GM23248 (cell line): ENCODE results near the gene PDGFD. TPM values are rescaled to one million over a fixed set of nuclear protein-coding genes. Genes with fewer than 3 reads are reported as not detected.

Experiments
- DNase-seq: peaks from one replicate; pipeline ENCODE4 v3.0.0-alpha.2; 2015
- H2AFZ ChIP-seq: fragments of 200-600 bp; sonication (generic); 2 replicates; pipeline ENCODE4 v1.6.1; 2016; ENCODE audit warnings: antibody characterized with exemption
- H3F3A ChIP-seq: fragments of 200-600 bp; sonication (generic); 2 replicates; pipeline ENCODE4 v1.6.1; 2016; ENCODE audit warnings: mild to moderate bottlenecking, antibody characterized with exemption, mixed run types; ENCODE audit not compliant: insufficient read depth
- H3K27ac ChIP-seq: fragments of 200-600 bp; sonication (generic); 2 replicates; pipeline ENCODE4 v1.5.1; 2016; ENCODE audit warnings: mild to moderate bottlenecking
- H3K27me3 ChIP-seq: fragments of 200-600 bp; sonication (generic); replicated peaks from 2 replicates; pipeline ENCODE4 v1.6.1; 2016; ENCODE audit warnings: mild to moderate bottlenecking; ENCODE audit not compliant: insufficient read depth
- H3K36me3 ChIP-seq: fragments of 200-600 bp; sonication (generic); 2 replicates; pipeline ENCODE4 v1.6.1; 2016; ENCODE audit warnings: low read depth, mild to moderate bottlenecking
- H3K4me1 ChIP-seq: fragments of 200-600 bp; sonication (generic); 2 replicates; pipeline ENCODE4 v1.6.1; 2016; ENCODE audit warnings: mild to moderate bottlenecking; ENCODE audit not compliant: insufficient read depth
- H3K4me2 ChIP-seq: fragments of 200-600 bp; sonication (generic); one replicate; pipeline ENCODE4 v1.6.1; 2016; ENCODE audit warnings: mild to moderate bottlenecking; ENCODE audit not compliant: unreplicated experiment
- H3K4me3 ChIP-seq: fragments of 200-600 bp; sonication (generic); 2 replicates; pipeline ENCODE4 v1.5.1; 2016; ENCODE audit warnings: mild to moderate bottlenecking
- H3K79me2 ChIP-seq: fragments of 200-600 bp; sonication (generic); 2 replicates; pipeline ENCODE4 v1.6.1; 2016; ENCODE audit warnings: mild to moderate bottlenecking; ENCODE audit not compliant: insufficient read depth
- H3K9ac ChIP-seq: fragments of 200-600 bp; sonication (generic); 2 replicates; pipeline ENCODE4 v1.6.1; 2016; ENCODE audit warnings: mild to moderate bottlenecking
- H3K9me2 ChIP-seq: fragments of 200-600 bp; sonication (generic); 2 replicates; pipeline ENCODE4 v1.6.1; 2016; ENCODE audit warnings: mixed run types, mild to moderate bottlenecking, moderate library complexity; ENCODE audit not compliant: insufficient read depth
- H3K9me3 ChIP-seq: fragments of 200-600 bp; sonication (generic); one replicate; pipeline ENCODE4 v1.6.1; 2017; ENCODE audit warnings: low read depth
- H4K20me1 ChIP-seq: fragments of 200-600 bp; sonication (generic); 2 replicates; pipeline ENCODE4 v1.6.0; 2016; ENCODE audit not compliant: insufficient read depth
- EZH2 ChIP-seq: fragments of 200-600 bp; sonication (generic); IDR thresholded peaks from 2 replicates; pipeline ENCODE4 v1.6.1; 2018; ENCODE audit warnings: antibody characterized with exemption, mild to moderate bottlenecking; ENCODE audit not compliant: insufficient read depth, poor library complexity, severe bottlenecking
- EZH2phosphoT487 ChIP-seq: fragments of 200-600 bp; sonication (generic); IDR thresholded peaks from 2 replicates; pipeline ENCODE4 v1.6.1; 2018; ENCODE audit warnings: antibody characterized with exemption, moderate library complexity, mild to moderate bottlenecking, low read depth; ENCODE audit not compliant: insufficient read depth
- WGBS, 2 experiments: methylation state at CpG; one replicate each; pipeline ENCODE4 v1.1.6; 2015 to 2017; ENCODE audit warnings: low lambda C conversion rate in 2 of 2, low coverage in 1 of 2; ENCODE audit errors: missing lambda C conversion rate in 2 of 2; 5-methylcytosine and 5-hydroxymethylcytosine counted together
- in situ Hi-C: fragments of 300-500 bp; cut with MboI; formaldehyde crosslinking; loops from 2 replicates; pipeline ENCODE4 v1.15.0; 2020
- polyA plus RNA-seq: library from polyadenylated mRNA; unstranded; fragments of >200 nt; fragmentation: Nextera tagmentation; extraction: Ambion mirVana; gene quantifications from 2 replicates; pipeline ENCODE4 v1.2.1, GENCODE V29; 2016
- total RNA-seq: library from RNA; depleted of rRNA; stranded (reverse); fragments of >200 nt; shearing (Covaris generic); gene quantifications from 2 replicates; pipeline ENCODE4 v1.2.3, GENCODE V29; 2014; rRNA removed

PDGFD gene
- total RNA-seq = 0.25 and 1.3 TPM in 2 replicates
- 0.81 and 1.0 TPM in 2 replicates for polyA plus RNA-seq

GRCh38 chr11:104164028-104164520, at the start of gene PDGFD:
Gene PDGFD, minus strand, starts transcription at chr11:104164147.
- no peak for TF ChIP-seq EZH2
- no peak for TF ChIP-seq EZH2phosphoT487
- H3K27ac ChIP-seq = no peak within 1 kb of the TSS
- H3K9ac ChIP-seq = peak within 1 kb of the TSS; percentile 26; the same call in 1 of the 2 replicates
- H3K79me2 ChIP-seq = no peaks in the 10 kb centered on the region
- peak within 1 kb of the TSS; percentile 91 for H2AFZ ChIP-seq
- no peaks in the 10 kb centered on the region for H3F3A ChIP-seq
- H3K4me2 ChIP-seq = peak within 1 kb of the TSS; percentile 90
- no peaks in the 10 kb centered on the region for H4K20me1 ChIP-seq
- H3K9me3 ChIP-seq = no peaks in the 10 kb centered on the region
- H3K36me3 ChIP-seq = no peaks in the 10 kb centered on the region
- H3K27me3 ChIP-seq = no peaks in the 10 kb centered on the region
- in situ Hi-C loops = loop anchor here (10.0 kb wide), 1 partner anchor 479 kb away; no protein-coding TSS in a partner anchor
- 1 to 3% methylated on average over 31 to 36 of the region's 37 CpGs for WGBS, 2 experiments
- peak within 1 kb of the TSS; percentile 75 for H3K4me3 ChIP-seq
- no peaks in the 10 kb centered on the region for H3K9me2 ChIP-seq
- no peaks in the 10 kb centered on the region for H3K4me1 ChIP-seq
- DNase-seq = peak; percentile 64

GRCh38 chr11:104206936-104207335, 43.0 kb upstream of the PDGFD start:
- Histone ChIP-seq H3K9me2 (no peaks in the 10 kb centered on the region; the same call in 1 of the 2 replicates), H3K4me2 (no peak overlapping the region), H2AFZ (no peak overlapping the region), H3K4me1 (no peaks in the 10 kb centered on the region), H3F3A (no peaks in the 10 kb centered on the region), H3K27ac (no peak overlapping the region), H3K9me3 (no peaks in the 10 kb centered on the region), H3K36me3 (no peaks in the 10 kb centered on the region), H3K9ac (no peak overlapping the region), H4K20me1 (no peaks in the 10 kb centered on the region), H3K4me3 (no peak overlapping the region), H3K27me3 (peaks cover 5% of the 10 kb centered on the region; the same call in 1 of the 2 replicates), H3K79me2 (no peaks in the 10 kb centered on the region)
- TF ChIP-seq EZH2 = no peak
- no peak for TF ChIP-seq EZH2phosphoT487
- in situ Hi-C loops = no loop called here
- no peak for DNase-seq
- 43 to 59% methylated on average over 4 of the region's 4 CpGs for WGBS, 2 experiments

- DNase-seq = no peak
- H2AFZ ChIP-seq = no peak overlapping the region
- TF ChIP-seq EZH2phosphoT487 = no peak
- TF ChIP-seq EZH2 = no peak
- H3K79me2 ChIP-seq = no peaks in the 10 kb centered on the region
- no peaks in the 10 kb centered on the region for H4K20me1 ChIP-seq
- H3K4me2 ChIP-seq = no peak overlapping the region
- H3K9me3 ChIP-seq = no peaks in the 10 kb centered on the region
- H3K9me2 ChIP-seq = no peaks in the 10 kb centered on the region; the same call in 1 of the 2 replicates
- no peak overlapping the region for H3K27ac ChIP-seq
- in situ Hi-C loops = no loop called here
- peaks cover 5% of the 10 kb centered on the region; the same call in 1 of the 2 replicates for H3K27me3 ChIP-seq
- no peaks in the 10 kb centered on the region for H3F3A ChIP-seq
- no peaks in the 10 kb centered on the region for H3K36me3 ChIP-seq
- no peak overlapping the region for H3K4me3 ChIP-seq
- no peaks in the 10 kb centered on the region for H3K4me1 ChIP-seq
- no peak overlapping the region for H3K9ac ChIP-seq
These were observed 41.9 kb upstream of the PDGFD start for GRCh38 chr11:104205838-104206237.

GRCh38 chr11:104200688-104201087, 36.7 kb upstream of the PDGFD start:
- no peaks in the 10 kb centered on the region for H3K4me1 ChIP-seq
- no peak overlapping the region for H3K4me2 ChIP-seq
- H3K27me3 ChIP-seq = no peaks in the 10 kb centered on the region
- H3K79me2 ChIP-seq = no peaks in the 10 kb centered on the region
- no peaks in the 10 kb centered on the region for H3K36me3 ChIP-seq
- H3K27ac ChIP-seq = no peak overlapping the region
- in situ Hi-C loops = no loop called here
- H3K9me2 ChIP-seq = no peaks in the 10 kb centered on the region; the same call in 1 of the 2 replicates
- no peaks in the 10 kb centered on the region for H4K20me1 ChIP-seq
- H3F3A ChIP-seq = no peaks in the 10 kb centered on the region
- no peaks in the 10 kb centered on the region for H3K9me3 ChIP-seq
- no peak overlapping the region for H2AFZ ChIP-seq
- DNase-seq = no peak
- TF ChIP-seq EZH2 = no peak
- no peak for TF ChIP-seq EZH2phosphoT487
- no peak overlapping the region for H3K9ac ChIP-seq
- no peak overlapping the region for H3K4me3 ChIP-seq

GRCh38 chr11:104199053-104199452, 35.1 kb upstream of the PDGFD start:
- DNase-seq = no peak
- H3K4me1 ChIP-seq = no peaks in the 10 kb centered on the region
- no peak overlapping the region for H3K4me2 ChIP-seq
- no peak overlapping the region for H3K27ac ChIP-seq
- no peaks in the 10 kb centered on the region for H3K36me3 ChIP-seq
- H3F3A ChIP-seq = no peaks in the 10 kb centered on the region
- no peak for TF ChIP-seq EZH2
- TF ChIP-seq EZH2phosphoT487 = no peak
- H3K27me3 ChIP-seq = no peaks in the 10 kb centered on the region
- H3K4me3 ChIP-seq = no peak overlapping the region
- no peaks in the 10 kb centered on the region; the same call in 1 of the 2 replicates for H3K9me2 ChIP-seq
- no peak overlapping the region for H3K9ac ChIP-seq
- no peaks in the 10 kb centered on the region for H3K9me3 ChIP-seq
- H2AFZ ChIP-seq = no peak overlapping the region
- H3K79me2 ChIP-seq = no peaks in the 10 kb centered on the region
- no peaks in the 10 kb centered on the region for H4K20me1 ChIP-seq
- in situ Hi-C loops = no loop called here
- WGBS, 2 experiments = 0 to 5% methylated on average over 1 of the region's 1 CpG
